Right ventricle myocardium superior (tissue), 1 donor: ENCODE measurements around the gene ISLR. TPM values are rescaled to one million over a fixed set of nuclear protein-coding genes. Genes with fewer than 3 reads are reported as not detected.

Source experiments
- ATAC-seq: fragments of 200-7000 bp; cut with Tn5 transposase; one replicate; pipeline ENCODE4 v1.9.1; 2020; ENCODE audit warnings: mild to moderate bottlenecking; ENCODE audit not compliant: poor library complexity
- DNase-seq: peaks from one replicate; pipeline ENCODE4 v3.0.0-alpha.2; 2020
- intact Hi-C: fragments of 100-400 bp; cut with DNase I; formaldehyde crosslinking; loops from one replicate; pipeline ENCODE4 v1.11.2; 2022
- total RNA-seq: library from RNA; stranded (reverse); fragmentation: NEBNext Ultra II Directional; extraction: Animal tissue kit (Norgen Biotek cat#: 25700); gene quantifications from one replicate; pipeline ENCODE4 v1.2.1, GENCODE V29; 2021
- donor health status: DM: no; HTN: yes; CAD: no; lungs with severe emphysema.

Gene ISLR
- total RNA-seq, 1 donor from 2014 or later: 11.6 TPM

DNA sequence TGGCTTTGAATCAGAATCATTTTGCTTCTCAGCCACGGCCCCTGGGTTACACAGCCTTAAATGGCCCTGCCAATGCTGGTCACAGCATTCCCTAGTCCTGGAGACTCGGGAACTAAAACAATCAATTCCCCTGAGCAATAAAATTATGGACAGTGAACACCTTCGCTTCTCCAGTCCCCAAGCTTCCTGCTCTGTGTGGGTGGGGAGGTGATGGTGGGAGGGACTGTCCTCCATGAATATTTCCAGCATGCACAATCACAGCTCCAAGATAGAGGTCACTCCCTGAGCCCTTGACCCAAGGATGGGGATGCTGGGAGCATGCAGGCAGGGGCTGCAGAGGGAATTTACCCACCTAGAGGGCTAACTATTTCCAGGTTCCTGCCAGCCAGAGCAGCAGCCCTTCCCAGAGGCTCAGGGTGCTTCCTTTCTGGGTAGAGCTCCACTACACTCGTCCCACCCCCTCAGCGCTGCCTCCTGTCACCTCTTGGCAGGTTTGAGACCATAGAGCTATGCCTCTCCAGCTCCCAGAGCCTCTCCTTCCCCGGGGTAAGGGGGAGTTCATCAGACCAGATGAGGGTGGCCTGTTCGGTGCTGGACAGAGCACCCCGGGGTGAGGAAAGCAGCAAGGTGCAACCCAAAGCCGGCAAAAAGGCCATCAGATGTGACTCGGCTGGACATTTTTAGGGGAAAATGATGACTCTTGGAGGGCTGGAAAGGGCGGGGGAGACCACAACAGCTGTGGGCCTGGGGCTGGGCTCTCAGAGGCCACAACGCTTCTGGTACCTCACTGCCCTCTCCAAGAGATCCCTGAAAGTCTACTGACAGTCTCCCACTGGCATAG lies 48.1 kb downstream of the ISLR start:
- DNase-seq (no peak), ATAC-seq (no peak)
- intact Hi-C loops: no loop called here

- DNase-seq (no peak), ATAC-seq (no peak)
- intact Hi-C loops: no loop called here
Observed at GRCh38 chr15:74222240-74223119, 49.0 kb downstream of the ISLR start.

DNA sequence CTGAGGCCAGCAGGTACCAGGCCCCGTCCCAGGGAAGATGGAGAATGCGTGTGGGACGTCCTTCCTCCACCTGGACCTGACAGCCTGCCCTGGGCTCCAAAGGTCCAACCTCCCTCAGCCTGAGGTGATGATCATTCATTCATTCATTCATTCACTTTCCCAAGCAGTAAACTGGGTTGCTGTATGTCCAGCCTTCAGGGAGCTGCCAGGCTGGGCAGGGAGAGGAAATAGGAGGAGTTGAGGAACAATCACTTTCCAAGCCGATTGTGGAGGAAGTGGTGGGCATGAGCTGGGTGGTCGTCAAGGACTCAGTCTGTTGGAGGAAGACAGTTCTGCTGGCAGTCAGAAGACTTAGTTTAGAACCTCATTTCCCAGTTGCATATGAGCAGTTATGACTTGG lies 52.4 kb downstream of the ISLR start:
- ATAC-seq (no peak), DNase-seq (no peak)
- intact Hi-C loops: no loop called here

Other genes with a start within 250 kb of the ISLR start
- 14.6 TPM for gene LOXL1, start 247.2 kb upstream of the ISLR start, total RNA-seq
- gene STOML1, start 181.4 kb upstream of the ISLR start, total RNA-seq: 26.8 TPM
- gene PML, start 179.0 kb upstream of the ISLR start, total RNA-seq: 18.2 TPM
- not detected for gene GOLGA6A, start 91.2 kb upstream of the ISLR start, total RNA-seq
- 2.7 TPM for gene ISLR2, start 43.1 kb upstream of the ISLR start, total RNA-seq
- not detected for gene STRA6, start 29.1 kb downstream of the ISLR start, total RNA-seq
- gene CCDC33, start 62.6 kb downstream of the ISLR start, total RNA-seq: not detected
- gene CYP11A1, start 193.9 kb downstream of the ISLR start, total RNA-seq: 0.51 TPM